Right atrium auricular region (tissue), 2 donors: Measurements from ENCODE around the gene TBX15. TPM values are rescaled to one million over a fixed set of nuclear protein-coding genes. Genes with fewer than 3 reads are reported as not detected.

ENCODE experiments used
- DNase-seq: peaks from one replicate; pipeline ENCODE4 v3.0.0-alpha.2; 2019; ENCODE audit warnings: low spot score
- H3K27ac ChIP-seq, 2 donors: fragments of 200-600 bp; sonication (generic); 1 replicate in 1 of 2; 2 replicates in 1 of 2; pipeline ENCODE4 v1.5.1; 2016 to 2019
- H3K27me3 ChIP-seq, 2 donors: fragments of 200-600 bp; sonication (generic); one replicate each; pipeline versions ENCODE4 v1.5.1 to v1.6.0; 2017 to 2019
- H3K36me3 ChIP-seq: fragments of 200-600 bp; sonication (generic); one replicate; pipeline ENCODE4 v1.5.1; 2016
- H3K4me1 ChIP-seq, 2 donors: fragments of 200-600 bp; sonication (generic); one replicate each; pipeline versions ENCODE4 v1.5.1 to v1.6.0; 2017 to 2019
- H3K4me3 ChIP-seq, 2 donors: fragments of 200-600 bp; sonication (generic); 1 replicate in 1 of 2; 2 replicates in 1 of 2; pipeline ENCODE4 v1.5.1; 2017 to 2019; ENCODE audit warnings: mild to moderate bottlenecking in 1 of 2, moderate library complexity in 1 of 2
- H3K9me3 ChIP-seq, 2 donors: fragments of 200-600 bp; sonication (generic); one replicate each; pipeline ENCODE4 v1.5.1; 2019
- CTCF ChIP-seq, 2 donors: fragments of 200-600 bp; sonication (generic); IDR thresholded peaks; one replicate each; pipeline ENCODE4 v1.5.1; 2019; ENCODE audit warnings: antibody characterized with exemption in 2 of 2
- total RNA-seq, 2 donors: library from RNA; depleted of rRNA; stranded (reverse); fragments of >200 nt; gene quantifications; one replicate each; pipeline ENCODE4 v1.1.0, GENCODE V29; 2016

The TBX15 gene
- total RNA-seq, 2 donors from 2014 or later, result 2.1 to 3.6 TPM

- no peaks in the 10 kb centered on the region for H3K36me3 ChIP-seq
- DNase-seq, result no peak
These were observed 73.6 kb downstream of the TBX15 start for GRCh38 chr1:118914379-118915161.

GRCh38 chr1:118913818-118914217 lies 74.3 kb downstream of the TBX15 start:
- Histone ChIP-seq H3K27ac (no peak overlapping the region), H3K4me3 (no peak overlapping the region), H3K36me3 (no peaks in the 10 kb centered on the region), H3K9me3 (no peaks in the 10 kb centered on the region), H3K4me1 (no peaks in the 10 kb centered on the region), H3K27me3 (no peaks in the 10 kb centered on the region)
- no peak for TF ChIP-seq CTCF (IDR thresholded peaks at IDR 0.05)
- no peak for DNase-seq

More at GRCh38 chr1:118914379-118915161, 73.6 kb downstream of the TBX15 start:
- no peaks in the 10 kb centered on the region for H3K27me3 ChIP-seq
- H3K9me3 ChIP-seq, result no peaks in the 10 kb centered on the region
- H3K27ac ChIP-seq, result no peak overlapping the region
- no peak for TF ChIP-seq CTCF (IDR thresholded peaks at IDR 0.05)
- no peak overlapping the region for H3K4me3 ChIP-seq
- no peaks in the 10 kb centered on the region for H3K4me1 ChIP-seq

GRCh38 chr1:118912574-118912973 lies 75.6 kb downstream of the TBX15 start:
- Histone ChIP-seq H3K4me1 (no peaks in the 10 kb centered on the region), H3K27ac (no peak overlapping the region), H3K36me3 (no peaks in the 10 kb centered on the region), H3K9me3 (no peaks in the 10 kb centered on the region), H3K4me3 (no peak overlapping the region), H3K27me3 (no peaks in the 10 kb centered on the region)
- TF ChIP-seq CTCF (IDR thresholded peaks at IDR 0.05), result no peak
- DNase-seq, result no peak

GRCh38 chr1:118911571-118911970 lies 76.6 kb downstream of the TBX15 start:
- Histone ChIP-seq H3K9me3 (no peaks in the 10 kb centered on the region), H3K27ac (no peak overlapping the region), H3K4me1 (no peaks in the 10 kb centered on the region), H3K27me3 (no peaks in the 10 kb centered on the region), H3K4me3 (no peak overlapping the region), H3K36me3 (no peaks in the 10 kb centered on the region)
- no peak for TF ChIP-seq CTCF (IDR thresholded peaks at IDR 0.05)
- DNase-seq, result no peak

- Histone ChIP-seq H3K4me1 (no peaks in the 10 kb centered on the region), H3K36me3 (no peaks in the 10 kb centered on the region), H3K27ac (no peak overlapping the region), H3K27me3 (no peaks in the 10 kb centered on the region), H3K4me3 (no peak overlapping the region), H3K9me3 (no peaks in the 10 kb centered on the region)
- no peak for DNase-seq
- no peak for TF ChIP-seq CTCF (IDR thresholded peaks at IDR 0.05)
These were observed 80.7 kb downstream of the TBX15 start for GRCh38 chr1:118907466-118907865.

GRCh38 chr1:118905671-118906070 lies 82.5 kb downstream of the TBX15 start:
- Histone ChIP-seq H3K9me3 (no peaks in the 10 kb centered on the region), H3K36me3 (no peaks in the 10 kb centered on the region), H3K4me3 (no peak overlapping the region), H3K27ac (peak overlapping the region in 1 of 2 donors; percentile 46), H3K4me1 (no peaks in the 10 kb centered on the region), H3K27me3 (no peaks in the 10 kb centered on the region)
- DNase-seq, result no peak
- no peak for TF ChIP-seq CTCF (IDR thresholded peaks at IDR 0.05)
